ENCODE data around the gene SOX10.
"Not testable (repeated sequence)": the region's sequence is repeated elsewhere in the genome, so short reads cannot be mapped to it uniquely, and the experiment has no call there.

The SOX10 gene

GRCh38 chr22:37961062-37961461 is 23.3 kb downstream of the SOX10 start:
- no peak for DNase-seq (ENCODE audit: low read depth)

DNA sequence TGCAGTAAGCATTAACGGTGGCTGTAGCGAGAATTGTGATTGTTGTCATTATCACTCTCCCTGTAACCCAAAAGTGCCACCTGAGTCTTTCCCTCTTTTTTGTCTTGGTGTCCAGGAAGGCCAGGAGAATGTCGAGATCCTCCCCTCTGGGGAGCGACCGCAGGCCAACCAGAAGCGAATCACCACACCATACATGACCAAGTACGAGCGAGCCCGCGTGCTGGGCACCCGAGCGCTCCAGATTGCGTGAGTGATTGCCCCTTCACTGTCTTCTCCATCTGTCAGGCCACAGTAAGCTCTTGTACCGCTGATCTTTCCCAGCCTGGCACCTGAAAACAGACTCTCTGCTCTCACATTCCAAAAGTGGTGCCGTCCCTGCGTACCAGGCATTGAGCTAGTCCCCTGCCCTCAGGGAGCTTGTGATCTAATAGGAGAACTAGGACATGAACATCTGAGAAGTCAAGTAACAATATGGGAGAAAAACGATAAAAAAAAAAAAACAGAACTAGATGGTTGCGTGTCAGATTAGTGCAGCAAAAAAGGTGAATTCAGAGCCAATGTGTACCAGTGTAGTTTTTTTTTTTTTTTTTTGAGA is 25.0 kb downstream of the SOX10 start:
- no peak for DNase-seq (ENCODE audit: low read depth)

- DNase-seq (ENCODE audit: low read depth), result no peak
These were observed 27.1 kb downstream of the SOX10 start for GRCh38 chr22:37957232-37957631.

DNA sequence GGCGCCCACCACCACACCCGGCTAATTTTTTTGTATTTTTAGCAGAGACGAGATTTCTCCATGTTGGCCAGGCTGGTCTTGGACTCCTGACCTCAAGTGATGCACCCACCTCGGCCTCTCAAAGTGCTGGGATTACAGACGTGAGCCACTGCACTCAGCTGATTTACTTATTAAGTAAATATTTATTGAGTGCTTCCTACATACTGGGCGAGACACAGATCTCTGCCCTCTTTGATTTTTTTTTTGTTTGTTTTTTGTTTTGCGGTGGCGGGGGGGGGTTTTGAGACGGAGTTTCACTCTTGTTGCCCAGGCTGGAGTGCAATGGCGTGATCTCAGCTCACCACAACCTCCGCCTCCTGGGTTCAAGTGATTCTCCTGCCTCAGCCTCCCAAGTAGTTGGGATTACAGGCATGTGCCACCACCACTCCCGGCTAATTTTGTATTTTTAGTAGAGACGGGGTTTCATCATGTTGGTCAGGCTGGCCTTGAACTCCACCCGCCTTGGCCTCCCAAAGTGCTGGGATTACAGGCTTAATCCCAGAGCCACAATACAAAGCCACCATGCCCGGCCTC is 28.4 kb downstream of the SOX10 start:
- DNase-seq (ENCODE audit: low read depth), result not testable (repeated sequence)

- DNase-seq (ENCODE audit: low read depth), result no peak
These were observed 29.7 kb downstream of the SOX10 start for GRCh38 chr22:37954686-37955085.

GRCh38 chr22:37953437-37954179 is 30.7 kb downstream of the SOX10 start, which contains the start of the genes C22orf23 and POLR2F:
TSS of gene C22orf23 (minus strand) at chr22:37953601. CDS start at chr22:37953149, 452 bp downstream.
TSS of gene POLR2F (plus strand) at chr22:37953699. CDS start at chr22:37953788, 89 bp downstream.
- DNase-seq (ENCODE audit: low read depth), result peak; percentile 67

- DNase-seq (ENCODE audit: low read depth), result no peak
These were observed 31.3 kb downstream of the SOX10 start for GRCh38 chr22:37953062-37953436.

DNA sequence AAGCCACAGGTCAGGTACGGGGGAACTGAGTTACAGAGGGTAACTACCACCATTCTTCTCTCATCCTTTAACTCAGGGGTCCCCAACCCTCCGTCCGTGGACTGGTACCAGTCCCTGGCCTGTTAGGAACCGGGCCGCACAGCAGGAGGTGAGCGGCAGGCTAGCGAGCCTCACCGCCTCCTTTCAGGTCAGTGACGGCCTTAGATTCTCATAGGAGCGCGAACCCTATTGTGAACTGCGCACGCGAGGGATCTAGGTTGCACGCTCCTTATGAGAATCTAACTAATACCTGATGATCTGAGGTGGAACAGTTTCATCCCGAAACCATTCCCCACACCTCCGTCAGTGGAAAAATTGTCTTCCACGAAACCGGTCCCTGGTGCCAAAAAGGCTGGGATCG is 31.7 kb downstream of the SOX10 start:
- not testable (repeated sequence) for DNase-seq (ENCODE audit: low read depth)

- no peak for DNase-seq (ENCODE audit: low read depth)
These were observed 33.0 kb downstream of the SOX10 start for GRCh38 chr22:37951305-37951704.

GRCh38 chr22:37947142-37947795 is 37.1 kb downstream of the SOX10 start:
- DNase-seq (ENCODE audit: low read depth), result not testable (repeated sequence)

GRCh38 chr22:37944423-37944822 is 39.9 kb downstream of the SOX10 start:
- not testable (repeated sequence) for DNase-seq (ENCODE audit: low read depth)

DNA sequence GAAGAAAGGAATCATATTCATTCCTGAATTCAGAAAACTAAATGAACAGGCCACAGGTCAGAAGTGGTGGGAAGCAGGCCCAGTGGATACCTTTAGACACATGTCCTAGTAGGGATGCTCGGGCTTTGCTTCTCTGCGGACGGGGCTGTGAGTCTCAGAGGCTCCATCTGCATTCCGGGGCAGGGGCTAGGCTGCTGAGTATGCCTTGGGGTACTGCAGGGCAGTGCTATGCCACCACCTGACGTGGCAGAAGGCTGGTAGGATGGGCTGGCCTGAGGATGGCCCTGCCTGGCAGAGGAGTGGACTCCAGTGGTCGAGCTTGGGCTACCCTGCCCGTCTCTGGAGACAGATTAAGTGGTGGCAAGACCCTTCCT is 40.5 kb downstream of the SOX10 start:
- DNase-seq (ENCODE audit: low read depth), result no peak

DNA sequence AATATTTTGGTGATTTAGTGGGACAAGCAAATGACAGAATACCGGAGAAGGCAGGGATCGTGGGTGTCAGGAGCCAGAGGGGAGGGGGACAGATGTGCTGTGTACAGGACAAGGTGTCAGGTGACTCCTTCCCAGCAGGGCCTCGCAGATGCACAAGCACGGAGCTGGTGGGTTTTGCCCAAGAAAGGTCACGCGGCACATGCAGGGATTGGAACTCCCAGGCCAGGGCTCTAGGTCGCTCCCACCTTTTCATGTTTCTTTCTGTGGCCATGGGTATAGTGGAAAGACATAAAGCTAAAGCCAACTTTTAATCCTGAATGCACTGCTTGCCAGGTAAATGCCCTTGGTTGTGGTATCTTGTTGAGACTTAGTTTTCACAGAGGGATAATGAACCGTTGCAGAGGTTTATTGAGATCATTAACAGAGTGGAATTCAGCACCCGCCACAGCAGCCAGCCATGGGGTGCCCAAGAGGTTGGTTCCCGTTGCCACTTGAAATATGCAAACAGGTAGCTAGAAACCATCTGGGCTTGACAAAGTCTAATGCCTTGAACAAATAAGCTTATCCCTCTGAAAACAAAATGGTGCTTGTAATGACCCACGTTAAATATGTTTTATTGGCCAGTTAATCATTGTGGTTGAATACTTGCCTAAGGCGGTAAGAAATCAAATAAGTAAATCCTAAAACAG is 41.1 kb downstream of the SOX10 start:
- no peak for DNase-seq (ENCODE audit: low read depth)

GRCh38 chr22:37942133-37942532 is 42.2 kb downstream of the SOX10 start:
- no peak for DNase-seq (ENCODE audit: low read depth)

GRCh38 chr22:37940698-37941376 is 43.5 kb downstream of the SOX10 start:
- no peak for DNase-seq (ENCODE audit: low read depth)

- peak; percentile 78 for DNase-seq (ENCODE audit: low read depth)
These were observed 50.5 kb downstream of the SOX10 start for GRCh38 chr22:37933711-37934376.

- DNase-seq (ENCODE audit: low read depth), result no peak
These were observed 51.4 kb downstream of the SOX10 start for GRCh38 chr22:37932821-37933578.

- DNase-seq (ENCODE audit: low read depth), result no peak
These were observed 52.0 kb downstream of the SOX10 start for GRCh38 chr22:37932401-37932800.

GRCh38 chr22:37931893-37932389 is 52.4 kb downstream of the SOX10 start:
- DNase-seq (ENCODE audit: low read depth), result no peak

DNA sequence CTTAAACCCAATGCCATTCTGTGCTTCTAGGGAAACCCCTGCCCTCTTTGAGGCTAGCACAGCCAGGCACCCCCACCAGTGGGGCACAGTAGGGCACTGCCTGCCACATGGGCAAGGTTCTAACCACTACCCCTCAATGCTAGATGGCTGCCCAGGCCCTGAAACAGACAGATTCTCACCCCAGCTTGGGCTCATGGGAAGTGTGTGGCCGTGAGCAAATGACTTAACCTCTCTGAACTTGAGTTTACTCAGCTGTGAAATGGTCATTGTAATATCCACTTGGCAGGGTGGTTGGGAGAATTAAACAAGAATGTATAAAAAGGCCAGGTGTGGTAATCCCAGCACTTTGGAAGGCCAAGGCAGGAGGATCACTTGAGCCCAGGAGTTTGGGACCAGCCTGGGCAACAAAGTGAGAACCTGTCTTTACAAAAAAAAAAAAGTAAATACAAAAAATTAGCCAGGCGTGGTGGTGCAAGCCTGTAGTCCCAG is 53.4 kb downstream of the SOX10 start:
- DNase-seq (ENCODE audit: low read depth), result no peak

All from GM04503 (cell line).